Epithelial cell of proximal tubule (primary cell): Measurements from ENCODE around the gene OR52E5. TPM values are rescaled to one million over a fixed set of nuclear protein-coding genes. Genes with fewer than 3 reads are reported as not detected.

ENCODE experiments used
- DNase-seq: peaks from one replicate; pipeline ENCODE4 v3.0.0-alpha.2; 2011; ENCODE audit warnings: low read depth
- H3K4me3 ChIP-seq: 2 replicates; pipeline ENCODE4 v1.5.1; 2011; ENCODE audit warnings: low read depth, mild to moderate bottlenecking, low read length
- total RNA-seq: library from RNA; depleted of rRNA; stranded (reverse); fragments of >200 nt; gene quantifications from 2 replicates; pipeline ENCODE4 v1.2.3, GENCODE V29; 2015
- TF ChIP-seq, protein P1 (sequence below): conservative IDR thresholded peaks from 2 replicates; pipeline ENCODE4 v1.5.1; 2012; ENCODE audit warnings: low read depth, mild to moderate bottlenecking, low read length

Gene OR52E5
- total RNA-seq, 1 donor from 2014 or later: not detected

DNA sequence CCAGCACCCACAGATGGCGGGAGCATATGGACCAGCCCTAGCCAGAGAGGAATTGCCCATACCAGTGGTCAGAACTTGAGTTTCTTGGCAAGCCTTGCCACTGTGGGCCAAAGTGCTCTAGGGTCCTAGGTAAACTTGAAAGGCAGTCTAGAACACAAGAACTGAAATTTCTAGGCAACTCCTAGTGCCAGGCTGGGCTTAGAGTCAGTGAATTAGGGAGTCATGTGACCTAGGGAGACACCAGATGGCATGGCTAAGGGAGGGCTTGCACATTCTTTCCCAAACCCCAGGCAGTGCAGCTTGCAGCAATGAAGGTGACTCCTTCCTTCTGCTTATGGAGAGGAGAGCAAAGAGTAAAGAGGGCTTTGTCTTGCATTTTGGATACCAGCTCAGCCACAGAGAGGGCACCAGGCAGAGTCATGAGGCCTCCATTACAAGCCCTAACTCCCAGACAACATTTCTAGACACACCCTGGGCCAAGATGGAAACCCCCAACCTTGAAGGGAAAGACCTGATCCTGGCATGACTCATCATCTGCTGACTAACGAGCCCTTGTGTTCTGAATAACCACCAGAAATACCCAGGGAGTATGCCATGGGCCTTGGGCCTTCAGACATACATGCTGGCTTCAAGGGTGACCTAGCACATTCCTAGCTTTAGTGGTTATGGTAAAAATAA lies 29.9 kb downstream of the OR52E5 start:
- TF ChIP-seq, protein P1, sequence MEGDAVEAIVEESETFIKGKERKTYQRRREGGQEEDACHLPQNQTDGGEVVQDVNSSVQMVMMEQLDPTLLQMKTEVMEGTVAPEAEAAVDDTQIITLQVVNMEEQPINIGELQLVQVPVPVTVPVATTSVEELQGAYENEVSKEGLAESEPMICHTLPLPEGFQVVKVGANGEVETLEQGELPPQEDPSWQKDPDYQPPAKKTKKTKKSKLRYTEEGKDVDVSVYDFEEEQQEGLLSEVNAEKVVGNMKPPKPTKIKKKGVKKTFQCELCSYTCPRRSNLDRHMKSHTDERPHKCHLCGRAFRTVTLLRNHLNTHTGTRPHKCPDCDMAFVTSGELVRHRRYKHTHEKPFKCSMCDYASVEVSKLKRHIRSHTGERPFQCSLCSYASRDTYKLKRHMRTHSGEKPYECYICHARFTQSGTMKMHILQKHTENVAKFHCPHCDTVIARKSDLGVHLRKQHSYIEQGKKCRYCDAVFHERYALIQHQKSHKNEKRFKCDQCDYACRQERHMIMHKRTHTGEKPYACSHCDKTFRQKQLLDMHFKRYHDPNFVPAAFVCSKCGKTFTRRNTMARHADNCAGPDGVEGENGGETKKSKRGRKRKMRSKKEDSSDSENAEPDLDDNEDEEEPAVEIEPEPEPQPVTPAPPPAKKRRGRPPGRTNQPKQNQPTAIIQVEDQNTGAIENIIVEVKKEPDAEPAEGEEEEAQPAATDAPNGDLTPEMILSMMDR: no peak
- DNase-seq: peak; percentile 66
- no peak overlapping the region for H3K4me3 ChIP-seq

DNA sequence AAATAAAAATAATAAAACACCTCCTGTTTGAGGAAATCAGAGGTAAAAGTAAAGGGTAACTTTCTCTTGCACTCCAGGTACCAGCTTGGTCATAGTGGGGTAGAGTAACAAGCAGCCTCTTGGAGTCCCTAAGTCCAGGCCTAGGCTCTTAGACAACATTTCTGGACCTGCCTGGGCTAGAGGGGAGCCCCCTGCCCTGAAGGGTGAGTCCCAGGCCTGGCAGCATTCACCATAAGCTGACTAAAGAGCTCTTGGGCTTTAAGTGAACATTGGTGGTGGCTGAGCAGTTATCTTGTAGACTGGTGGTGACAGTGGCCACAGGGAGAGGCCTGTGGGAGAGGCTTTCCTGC lies 30.4 kb downstream of the OR52E5 start:
- H3K4me3 ChIP-seq: no peak overlapping the region
- DNase-seq: no peak
- TF ChIP-seq, protein P1: no peak

DNA sequence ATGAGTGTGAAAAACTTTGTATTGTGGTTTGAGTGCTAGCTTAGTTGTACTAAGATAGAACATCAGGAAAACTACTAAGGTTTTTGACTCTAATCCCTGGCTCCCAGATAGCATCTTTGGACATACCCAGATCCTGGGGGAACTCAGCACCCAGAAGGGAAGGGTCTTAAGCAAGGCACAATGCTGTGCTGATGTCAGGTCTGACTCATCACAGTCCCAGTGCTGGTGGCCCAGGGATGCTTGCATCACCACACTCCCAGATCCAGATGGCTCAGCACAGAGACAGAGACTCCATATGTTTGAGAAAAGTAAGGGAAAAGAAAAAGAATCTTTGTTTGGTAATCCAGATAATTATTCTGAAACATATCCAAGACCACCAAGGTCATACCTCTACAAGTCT lies 30.8 kb downstream of the OR52E5 start:
- TF ChIP-seq, protein P1: no peak
- H3K4me3 ChIP-seq: no peak overlapping the region
- DNase-seq: no peak

DNA sequence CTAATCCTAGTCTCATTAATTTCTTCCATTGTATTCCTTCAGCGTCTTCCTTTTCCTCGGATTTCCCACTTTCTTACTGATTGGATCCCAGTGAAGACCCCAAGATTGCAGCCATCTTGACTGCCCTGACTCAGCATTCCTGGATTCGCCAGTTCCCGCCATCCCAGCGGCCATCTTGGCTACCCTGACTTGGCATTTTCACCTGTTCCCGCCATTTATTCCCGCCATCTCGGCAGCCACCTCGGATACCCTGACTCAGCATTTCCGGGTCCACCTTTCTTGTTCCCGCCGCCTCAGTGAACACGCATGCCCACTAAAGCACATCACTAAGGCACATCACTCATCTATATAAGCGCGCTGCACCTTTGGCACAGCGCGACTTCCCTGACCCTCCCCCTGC lies 35.3 kb downstream of the OR52E5 start:
- no peak for DNase-seq
- no peak overlapping the region for H3K4me3 ChIP-seq
- TF ChIP-seq, protein P1: no peak

DNA sequence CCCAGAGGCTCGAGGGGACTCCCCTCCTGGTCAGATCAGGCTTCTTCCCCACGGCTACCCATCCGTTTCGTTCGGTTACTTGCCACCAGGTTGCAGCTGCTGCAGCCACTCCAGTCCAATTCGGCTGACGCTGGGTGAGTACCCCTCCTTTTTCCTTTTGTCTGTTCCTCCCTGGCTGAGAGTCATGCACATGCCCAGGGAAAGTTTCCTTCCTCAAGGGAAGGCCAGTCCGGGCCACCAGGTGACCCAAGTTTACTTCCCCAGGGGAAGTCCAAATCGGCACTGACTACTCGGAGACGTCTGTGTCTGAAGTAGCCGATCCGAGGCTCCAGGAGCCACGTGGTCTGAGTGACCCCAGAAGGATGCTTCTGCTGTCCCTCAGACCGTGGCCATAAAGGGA lies 35.8 kb downstream of the OR52E5 start:
- TF ChIP-seq, protein P1: no peak
- H3K4me3 ChIP-seq: no peak overlapping the region
- DNase-seq: no peak

DNA sequence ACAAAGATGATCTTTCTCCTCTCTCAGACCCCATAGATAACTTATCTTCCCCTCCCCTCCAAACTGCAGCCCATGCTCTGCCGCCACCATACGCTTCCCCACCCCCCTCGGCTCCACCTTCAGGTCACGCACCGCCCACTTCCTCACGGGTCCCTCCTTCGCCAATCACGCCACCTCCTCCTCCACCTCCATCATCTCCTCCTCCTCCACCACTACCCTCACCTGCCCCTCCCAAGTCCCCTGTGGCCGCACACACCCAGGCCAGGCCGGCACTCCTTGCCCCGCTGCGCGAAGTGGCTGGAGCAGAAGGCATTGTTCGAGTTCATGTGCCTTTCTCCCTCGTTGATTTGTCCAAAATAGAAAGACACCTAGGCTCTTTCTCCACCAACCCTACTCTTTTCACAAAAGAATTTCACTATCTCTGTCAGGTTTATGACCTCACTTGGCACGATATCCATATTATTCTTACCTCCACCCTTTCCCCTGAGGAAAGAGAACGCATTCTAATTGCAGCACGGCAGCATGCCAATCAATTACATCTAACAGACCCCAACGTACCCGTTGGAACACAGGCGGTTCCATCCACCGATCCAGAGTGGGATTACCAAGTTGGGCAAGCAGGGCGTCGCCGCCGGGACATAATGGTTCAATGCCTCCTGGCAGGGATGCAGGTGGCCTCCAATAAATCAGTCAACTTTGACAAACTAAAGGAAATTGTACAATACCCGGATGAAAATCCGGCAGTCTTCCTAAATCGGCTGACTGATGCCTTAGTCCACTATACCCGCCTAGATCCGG lies 36.8 kb downstream of the OR52E5 start:
- no peak for DNase-seq
- no peak overlapping the region for H3K4me3 ChIP-seq
- TF ChIP-seq, protein P1: no peak
